ENCODE data around the gene PRR7.
"Not testable (repeated sequence)": the region's sequence is repeated elsewhere in the genome, so short reads cannot be mapped to it uniquely, and the experiment has no call there.

The PRR7 gene

GRCh38 chr5:177470759-177471536, 24.3 kb downstream of the PRR7 start:
- DNase-seq: no peak

- DNase-seq: no peak
Observed at GRCh38 chr5:177471610-177472356, 25.2 kb downstream of the PRR7 start.

GRCh38 chr5:177472460-177473442, 26.1 kb downstream of the PRR7 start:
- DNase-seq: peak in 1 of 2 experiments; percentile 31

- DNase-seq: peak; percentile 25
Observed at GRCh38 chr5:177473443-177474001, 26.9 kb downstream of the PRR7 start, which contains the start of gene DBN1. DBN1 (minus strand) TSS chr5:177473634; CDS start chr5:177473521, 113 bp downstream.

GRCh38 chr5:177474002-177474476, 27.4 kb downstream of the PRR7 start:
- no peak for DNase-seq

GRCh38 chr5:177474846-177475562, 28.4 kb downstream of the PRR7 start:
- DNase-seq: no peak

- DNase-seq: no peak
Observed at GRCh38 chr5:177475563-177476427, 29.2 kb downstream of the PRR7 start.

GRCh38 chr5:177476531-177477233, 30.1 kb downstream of the PRR7 start:
- no peak for DNase-seq

- no peak for DNase-seq
Observed at GRCh38 chr5:177477701-177478477, 31.3 kb downstream of the PRR7 start.

- DNase-seq: no peak
Observed at GRCh38 chr5:177478711-177479646, 32.4 kb downstream of the PRR7 start.

- DNase-seq: no peak
Observed at GRCh38 chr5:177479774-177480173, 33.2 kb downstream of the PRR7 start.

- DNase-seq: no peak
Observed at GRCh38 chr5:177482359-177482795, 35.8 kb downstream of the PRR7 start.

- no peak for DNase-seq
Observed at GRCh38 chr5:177483042-177483441, 36.4 kb downstream of the PRR7 start.

- DNase-seq: no peak
Observed at GRCh38 chr5:177483994-177484901, 37.6 kb downstream of the PRR7 start.

- DNase-seq: no peak
Observed at GRCh38 chr5:177484902-177485549, 38.4 kb downstream of the PRR7 start.

- not testable (repeated sequence) for DNase-seq
Observed at GRCh38 chr5:177485753-177486152, 39.1 kb downstream of the PRR7 start.

All from NCI-H187 (cell line).